SK-N-SH treated with all-trans-retinoic acid at 6 μM for 48 hours (cell line): ENCODE measurements around the gene GALNT1.

Source experiments
- ATAC-seq: fragments of 200-7000 bp; cut with Tn5 transposase; 3 replicates; pipeline ENCODE4 v1.9.1; 2020; ENCODE audit warnings: mild to moderate bottlenecking, moderate library complexity
- ARNTL ChIP-seq: fragments of 450-650 bp; formaldehyde crosslinking; IDR thresholded peaks from 2 replicates; pipeline ENCODE4 v1.5.0; 2020; ENCODE audit warnings: low read depth, mild to moderate bottlenecking, moderate library complexity, borderline replicate concordance
- BACH2 ChIP-seq: fragments of 250-450 bp; sonication (Bioruptor Pico); IDR thresholded peaks from 2 replicates; pipeline ENCODE4 v1.9.0; 2021; ENCODE audit warnings: mild to moderate bottlenecking, borderline replicate concordance
- CSDC2 ChIP-seq: fragments of 250-450 bp; sonication (Bioruptor Pico); IDR thresholded peaks from 2 replicates; pipeline ENCODE4 v1.5.0; 2020; ENCODE audit warnings: mild to moderate bottlenecking, moderate library complexity
- ESRRG ChIP-seq: fragments of 250-450 bp; sonication (Bioruptor Pico); IDR thresholded peaks from 2 replicates; pipeline ENCODE4 v1.6.1; 2021; ENCODE audit warnings: mild to moderate bottlenecking
- GLIS3 ChIP-seq: fragments of 250-450 bp; sonication (Bioruptor Pico); IDR thresholded peaks from 2 replicates; pipeline ENCODE4 v1.5.0; 2020; ENCODE audit warnings: mild to moderate bottlenecking, moderate library complexity
- ISL1 ChIP-seq: fragments of 250-450 bp; sonication (Bioruptor Pico); IDR thresholded peaks from 2 replicates; pipeline ENCODE4 v2.1.2; 2022; ENCODE audit warnings: mild to moderate bottlenecking, moderate library complexity
- OSR1 ChIP-seq: fragments of 250-450 bp; sonication (Bioruptor Pico); IDR thresholded peaks from 2 replicates; pipeline ENCODE4 v1.8.0; 2022; ENCODE audit warnings: moderate library complexity, mild to moderate bottlenecking, inconsistent platforms
- PPARA ChIP-seq: fragments of 250-450 bp; sonication (Bioruptor Pico); IDR thresholded peaks from 2 replicates; pipeline ENCODE4 v1.5.0; 2020; ENCODE audit warnings: mild to moderate bottlenecking, borderline replicate concordance
- SNAI2 ChIP-seq: fragments of 250-450 bp; sonication (Bioruptor Pico); IDR thresholded peaks from 2 replicates; pipeline ENCODE4 v1.5.0; 2020; ENCODE audit warnings: mild to moderate bottlenecking, moderate library complexity
- TCF4 ChIP-seq: fragments of 250-450 bp; sonication (Bioruptor Pico); IDR thresholded peaks from 2 replicates; pipeline ENCODE4 v1.8.0; 2021; ENCODE audit warnings: mild to moderate bottlenecking, moderate library complexity, borderline replicate concordance
- TOX ChIP-seq: fragments of 250-450 bp; sonication (Bioruptor Pico); IDR thresholded peaks from 2 replicates; pipeline ENCODE4 v1.8.0; 2021; ENCODE audit warnings: mild to moderate bottlenecking, moderate library complexity, borderline replicate concordance
- ZC3H10 ChIP-seq: fragments of 250-450 bp; sonication (Bioruptor Pico); IDR thresholded peaks from 2 replicates; pipeline ENCODE4 v1.5.1; 2021; ENCODE audit warnings: mild to moderate bottlenecking, moderate library complexity
- ZFP3 ChIP-seq: fragments of 250-450 bp; sonication (Bioruptor Pico); IDR thresholded peaks from 2 replicates; pipeline ENCODE4 v1.5.0; 2020; ENCODE audit warnings: mild to moderate bottlenecking, moderate library complexity
- ZFP30 ChIP-seq: fragments of 450-650 bp; formaldehyde crosslinking; IDR thresholded peaks from 2 replicates; pipeline ENCODE4 v1.5.0; 2022; ENCODE audit warnings: mild to moderate bottlenecking, moderate library complexity
- ZNF565 ChIP-seq: fragments of 450-650 bp; formaldehyde crosslinking; conservative IDR thresholded peaks from 2 replicates; pipeline ENCODE4 v1.5.0; 2020; ENCODE audit warnings: low read depth, mild to moderate bottlenecking, moderate library complexity
- ZNF70 ChIP-seq: fragments of 450-650 bp; formaldehyde crosslinking; IDR thresholded peaks from 2 replicates; pipeline ENCODE4 v1.5.0; 2020; ENCODE audit warnings: mild to moderate bottlenecking, moderate library complexity
- ZNF8 ChIP-seq: fragments of 450-650 bp; formaldehyde crosslinking; IDR thresholded peaks from 2 replicates; pipeline ENCODE4 v1.5.0; 2020; ENCODE audit warnings: mild to moderate bottlenecking, moderate library complexity
- TF ChIP-seq, protein P1 (sequence below): fragments of 250-450 bp; sonication (Bioruptor Pico); IDR thresholded peaks from 2 replicates; pipeline ENCODE4 v1.5.1; 2021; ENCODE audit warnings: mild to moderate bottlenecking, moderate library complexity
- TF ChIP-seq, protein P2 (sequence below): fragments of 250-450 bp; sonication (Bioruptor Pico); IDR thresholded peaks from 2 replicates; pipeline ENCODE4 v1.8.0; 2021; ENCODE audit warnings: low read depth, mild to moderate bottlenecking, moderate library complexity, borderline replicate concordance
- TF ChIP-seq, protein P3 (sequence below): fragments of 250-450 bp; sonication (Bioruptor Pico); IDR thresholded peaks from 2 replicates; pipeline ENCODE4 v1.5.0; 2020; ENCODE audit warnings: mild to moderate bottlenecking, moderate library complexity
- TF ChIP-seq, protein P4 (sequence below): fragments of 250-450 bp; sonication (Bioruptor Pico); IDR thresholded peaks from 2 replicates; pipeline ENCODE4 v1.5.1; 2020; ENCODE audit warnings: low read depth, mild to moderate bottlenecking, moderate library complexity

Gene GALNT1

DNA sequence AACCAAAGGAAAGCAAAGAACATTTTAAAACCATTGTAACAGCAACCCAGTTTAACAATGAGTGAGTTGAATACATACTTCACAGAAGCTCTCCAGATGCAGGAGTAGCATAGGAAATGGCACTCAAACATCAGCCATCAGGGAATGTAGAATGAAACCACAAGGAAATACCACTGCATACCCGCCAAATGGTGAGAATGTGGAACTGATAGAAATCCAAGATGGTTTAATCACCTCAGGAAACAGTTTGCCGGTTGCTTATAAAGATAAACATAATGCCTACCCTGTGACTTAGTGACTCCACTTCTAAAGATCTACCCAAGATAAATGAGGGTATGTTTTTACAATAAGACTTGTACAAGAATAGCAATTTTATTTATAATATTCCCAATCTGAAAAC lies 132.0 kb downstream of the GALNT1 start:
- TF ChIP-seq ZFP30 (no peak), ISL1 (no peak), ZNF565 (no peak), ZNF70 (CRISPR knock-in tag) (no peak), SNAI2 (CRISPR knock-in tag) (no peak), CSDC2 (CRISPR knock-in tag) (no peak), ZFP3 (CRISPR knock-in tag) (no peak), ZNF8 (CRISPR knock-in tag) (no peak), PPARA (CRISPR knock-in tag) (no peak), TOX (CRISPR knock-in tag) (no peak)
- TF ChIP-seq, protein P1, sequence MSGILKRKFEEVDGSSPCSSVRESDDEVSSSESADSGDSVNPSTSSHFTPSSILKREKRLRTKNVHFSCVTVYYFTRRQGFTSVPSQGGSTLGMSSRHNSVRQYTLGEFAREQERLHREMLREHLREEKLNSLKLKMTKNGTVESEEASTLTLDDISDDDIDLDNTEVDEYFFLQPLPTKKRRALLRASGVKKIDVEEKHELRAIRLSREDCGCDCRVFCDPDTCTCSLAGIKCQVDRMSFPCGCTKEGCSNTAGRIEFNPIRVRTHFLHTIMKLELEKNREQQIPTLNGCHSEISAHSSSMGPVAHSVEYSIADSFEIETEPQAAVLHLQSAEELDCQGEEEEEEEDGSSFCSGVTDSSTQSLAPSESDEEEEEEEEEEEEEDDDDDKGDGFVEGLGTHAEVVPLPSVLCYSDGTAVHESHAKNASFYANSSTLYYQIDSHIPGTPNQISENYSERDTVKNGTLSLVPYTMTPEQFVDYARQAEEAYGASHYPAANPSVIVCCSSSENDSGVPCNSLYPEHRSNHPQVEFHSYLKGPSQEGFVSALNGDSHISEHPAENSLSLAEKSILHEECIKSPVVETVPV (CRISPR knock-in tag): no peak
- TF ChIP-seq, protein P2, sequence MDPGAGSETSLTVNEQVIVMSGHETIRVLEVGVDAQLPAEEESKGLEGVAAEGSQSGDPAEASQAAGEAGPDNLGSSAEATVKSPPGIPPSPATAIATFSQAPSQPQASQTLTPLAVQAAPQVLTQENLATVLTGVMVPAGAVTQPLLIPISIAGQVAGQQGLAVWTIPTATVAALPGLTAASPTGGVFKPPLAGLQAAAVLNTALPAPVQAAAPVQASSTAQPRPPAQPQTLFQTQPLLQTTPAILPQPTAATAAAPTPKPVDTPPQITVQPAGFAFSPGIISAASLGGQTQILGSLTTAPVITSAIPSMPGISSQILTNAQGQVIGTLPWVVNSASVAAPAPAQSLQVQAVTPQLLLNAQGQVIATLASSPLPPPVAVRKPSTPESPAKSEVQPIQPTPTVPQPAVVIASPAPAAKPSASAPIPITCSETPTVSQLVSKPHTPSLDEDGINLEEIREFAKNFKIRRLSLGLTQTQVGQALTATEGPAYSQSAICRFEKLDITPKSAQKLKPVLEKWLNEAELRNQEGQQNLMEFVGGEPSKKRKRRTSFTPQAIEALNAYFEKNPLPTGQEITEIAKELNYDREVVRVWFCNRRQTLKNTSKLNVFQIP (CRISPR knock-in tag): no peak
- TF ChIP-seq, protein P3, sequence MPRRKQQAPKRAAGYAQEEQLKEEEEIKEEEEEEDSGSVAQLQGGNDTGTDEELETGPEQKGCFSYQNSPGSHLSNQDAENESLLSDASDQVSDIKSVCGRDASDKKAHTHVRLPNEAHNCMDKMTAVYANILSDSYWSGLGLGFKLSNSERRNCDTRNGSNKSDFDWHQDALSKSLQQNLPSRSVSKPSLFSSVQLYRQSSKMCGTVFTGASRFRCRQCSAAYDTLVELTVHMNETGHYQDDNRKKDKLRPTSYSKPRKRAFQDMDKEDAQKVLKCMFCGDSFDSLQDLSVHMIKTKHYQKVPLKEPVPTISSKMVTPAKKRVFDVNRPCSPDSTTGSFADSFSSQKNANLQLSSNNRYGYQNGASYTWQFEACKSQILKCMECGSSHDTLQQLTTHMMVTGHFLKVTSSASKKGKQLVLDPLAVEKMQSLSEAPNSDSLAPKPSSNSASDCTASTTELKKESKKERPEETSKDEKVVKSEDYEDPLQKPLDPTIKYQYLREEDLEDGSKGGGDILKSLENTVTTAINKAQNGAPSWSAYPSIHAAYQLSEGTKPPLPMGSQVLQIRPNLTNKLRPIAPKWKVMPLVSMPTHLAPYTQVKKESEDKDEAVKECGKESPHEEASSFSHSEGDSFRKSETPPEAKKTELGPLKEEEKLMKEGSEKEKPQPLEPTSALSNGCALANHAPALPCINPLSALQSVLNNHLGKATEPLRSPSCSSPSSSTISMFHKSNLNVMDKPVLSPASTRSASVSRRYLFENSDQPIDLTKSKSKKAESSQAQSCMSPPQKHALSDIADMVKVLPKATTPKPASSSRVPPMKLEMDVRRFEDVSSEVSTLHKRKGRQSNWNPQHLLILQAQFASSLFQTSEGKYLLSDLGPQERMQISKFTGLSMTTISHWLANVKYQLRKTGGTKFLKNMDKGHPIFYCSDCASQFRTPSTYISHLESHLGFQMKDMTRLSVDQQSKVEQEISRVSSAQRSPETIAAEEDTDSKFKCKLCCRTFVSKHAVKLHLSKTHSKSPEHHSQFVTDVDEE (CRISPR knock-in tag): no peak
- ATAC-seq: no peak

DNA sequence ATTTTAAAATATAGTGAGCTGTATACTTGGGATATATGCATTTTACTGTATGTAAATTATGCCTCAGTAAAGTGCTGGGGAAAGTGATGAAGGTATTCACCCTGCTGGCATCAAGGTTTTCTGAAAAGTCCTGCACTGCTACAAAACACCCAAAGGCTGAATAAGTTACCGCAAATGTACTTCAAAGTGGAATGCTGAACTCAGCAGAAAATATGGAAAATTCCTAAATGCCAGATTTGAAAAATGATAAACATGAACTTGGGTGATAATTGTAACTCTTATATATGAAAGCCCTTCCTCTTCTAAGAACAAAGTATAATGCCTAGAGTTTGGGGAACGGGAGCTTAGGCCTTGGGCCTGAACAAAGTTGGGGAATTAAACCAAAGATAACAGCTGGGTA lies 133.0 kb downstream of the GALNT1 start:
- ATAC-seq: no peak
- no peak for TF ChIP-seq ISL1
- TF ChIP-seq, protein P1 (CRISPR knock-in tag): no peak
- no peak for TF ChIP-seq BACH2
- no peak for TF ChIP-seq ARNTL (CRISPR knock-in tag)
- no peak for TF ChIP-seq ZNF8 (CRISPR knock-in tag)
- no peak for TF ChIP-seq ESRRG (CRISPR knock-in tag)
- no peak for TF ChIP-seq TCF4 (CRISPR knock-in tag)
- TF ChIP-seq, protein P4, sequence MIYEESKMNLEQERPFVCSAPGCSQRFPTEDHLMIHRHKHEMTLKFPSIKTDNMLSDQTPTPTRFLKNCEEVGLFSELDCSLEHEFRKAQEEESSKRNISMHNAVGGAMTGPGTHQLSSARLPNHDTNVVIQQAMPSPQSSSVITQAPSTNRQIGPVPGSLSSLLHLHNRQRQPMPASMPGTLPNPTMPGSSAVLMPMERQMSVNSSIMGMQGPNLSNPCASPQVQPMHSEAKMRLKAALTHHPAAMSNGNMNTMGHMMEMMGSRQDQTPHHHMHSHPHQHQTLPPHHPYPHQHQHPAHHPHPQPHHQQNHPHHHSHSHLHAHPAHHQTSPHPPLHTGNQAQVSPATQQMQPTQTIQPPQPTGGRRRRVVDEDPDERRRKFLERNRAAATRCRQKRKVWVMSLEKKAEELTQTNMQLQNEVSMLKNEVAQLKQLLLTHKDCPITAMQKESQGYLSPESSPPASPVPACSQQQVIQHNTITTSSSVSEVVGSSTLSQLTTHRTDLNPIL (CRISPR knock-in tag): no peak
- no peak for TF ChIP-seq GLIS3 (CRISPR knock-in tag)
- no peak for TF ChIP-seq TOX (CRISPR knock-in tag)
- TF ChIP-seq ZNF565: no peak
- no peak for TF ChIP-seq SNAI2 (CRISPR knock-in tag)
- TF ChIP-seq OSR1: no peak
- TF ChIP-seq ZC3H10 (CRISPR knock-in tag): no peak

DNA sequence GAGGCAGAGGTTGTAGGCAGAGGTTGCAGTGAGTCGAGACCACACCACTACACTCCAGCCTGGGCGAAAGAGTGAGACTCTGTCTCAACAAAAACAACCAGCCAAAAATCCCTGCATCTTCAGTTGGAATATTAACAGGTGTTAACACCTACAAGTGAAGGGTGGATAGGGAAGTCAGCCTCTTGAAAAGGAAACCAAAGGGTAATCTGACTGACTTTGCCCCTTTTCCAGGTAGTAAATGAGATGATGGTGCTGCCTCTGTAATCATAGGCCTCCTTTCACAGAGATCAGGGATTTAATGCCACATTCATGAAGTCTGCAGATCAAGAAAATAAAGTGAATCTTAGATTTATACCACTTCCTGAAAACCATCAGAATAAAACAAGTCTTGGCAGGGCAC lies 133.6 kb downstream of the GALNT1 start:
- ATAC-seq: no peak
- TF ChIP-seq PPARA (CRISPR knock-in tag) (no peak), CSDC2 (CRISPR knock-in tag) (no peak), ZNF70 (CRISPR knock-in tag) (no peak)
- TF ChIP-seq, protein P1 (CRISPR knock-in tag): no peak
- TF ChIP-seq, protein P4 (CRISPR knock-in tag): no peak
